Prostate gland (tissue), 2 donors: Measurements from ENCODE around the gene DDX49. TPM values are rescaled to one million over a fixed set of nuclear protein-coding genes. Genes with fewer than 3 reads are reported as not detected.
A peak's percentile ranks its signal among the peaks of the same experiment; 100 is the strongest.

Experiments
- DNase-seq: peaks from one replicate; pipeline ENCODE4 v3.0.0-alpha.2; 2019; ENCODE audit warnings: low spot score
- H3K27ac ChIP-seq, 2 donors: fragments of 200-600 bp; sonication (generic); 2 replicates each; pipeline ENCODE4 v1.5.1; 2017 to 2019
- H3K27me3 ChIP-seq: fragments of 200-600 bp; sonication (generic); replicated peaks from 2 replicates; pipeline ENCODE4 v1.5.1; 2019; ENCODE audit not compliant: insufficient read depth
- H3K36me3 ChIP-seq, 2 donors: fragments of 200-600 bp; sonication (generic); 1 replicate in 1 of 2; 2 replicates in 1 of 2; pipeline versions ENCODE4 v1.5.1 to v1.8.1; 2017 to 2019
- H3K4me1 ChIP-seq: fragments of 200-600 bp; sonication (generic); replicated peaks from 2 replicates; pipeline ENCODE4 v1.5.1; 2019
- H3K4me3 ChIP-seq, 2 donors: fragments of 200-600 bp; sonication (generic); 2 replicates each; pipeline ENCODE4 v1.5.1; 2017 to 2019
- H3K9me3 ChIP-seq: fragments of 200-600 bp; sonication (generic); 2 replicates; pipeline ENCODE4 v1.5.1; 2017
- CTCF ChIP-seq, 4 experiments: fragments of 200-600 bp in 2 of 4; fragments of 450-650 bp in 2 of 4; sonication (generic) in 2 of 4; IDR thresholded peaks; 1 replicate in 3 of 4; 2 replicates in 1 of 4; pipeline ENCODE4 v1.5.1; 2016 to 2019; ENCODE audit warnings: antibody characterized with exemption in 4 of 4, mild to moderate bottlenecking in 2 of 4, moderate library complexity in 2 of 4
- POLR2A ChIP-seq: fragments of 450-650 bp; IDR thresholded peaks from one replicate; pipeline ENCODE4 v1.6.1; 2016; ENCODE audit warnings: antibody characterized with exemption, mild to moderate bottlenecking
- POLR2AphosphoS5 ChIP-seq: sonication (generic); formaldehyde crosslinking; IDR thresholded peaks from one replicate; pipeline ENCODE4 v1.6.1; 2017; ENCODE audit warnings: antibody characterized with exemption
- WGBS: methylation state at CpG from one replicate; pipeline ENCODE4 v1.1.5; 2018; 5-methylcytosine and 5-hydroxymethylcytosine counted together
- intact Hi-C: fragments of 100-400 bp; cut with DNase I; formaldehyde crosslinking; loops from one replicate; pipeline ENCODE4 v1.14.2; 2022
- total RNA-seq, 2 donors: library from RNA; depleted of rRNA; stranded (reverse); fragments of >200 nt; gene quantifications; one replicate each; pipeline ENCODE4 v1.1.0, GENCODE V29; 2016

The DDX49 gene
- total RNA-seq, 2 donors from 2014 or later: 72.0 to 91.2 TPM

- H3K36me3 ChIP-seq: peaks cover 0 to 1% of the 10 kb centered on the region in 2 donors
- no peak overlapping the region for H3K4me3 ChIP-seq
- no peak for TF ChIP-seq POLR2AphosphoS5
- no peak for TF ChIP-seq CTCF (IDR thresholded peaks at IDR 0.05)
- TF ChIP-seq POLR2A: no peak
- H3K4me1 ChIP-seq: no peaks in the 10 kb centered on the region
- 90% methylated on average over 13 of the region's 13 CpGs for WGBS
- H3K27me3 ChIP-seq: no peaks in the 10 kb centered on the region
- H3K9me3 ChIP-seq: no peaks in the 10 kb centered on the region
- intact Hi-C loops: no loop called here
- no peak overlapping the region for H3K27ac ChIP-seq
- DNase-seq: no peak
These were observed 13.8 kb downstream of the DDX49 start for GRCh38 chr19:18933297-18933696.

GRCh38 chr19:18939163-18939562, 19.6 kb downstream of the DDX49 start:
- Histone ChIP-seq H3K4me1 (no peaks in the 10 kb centered on the region), H3K27me3 (no peaks in the 10 kb centered on the region), H3K36me3 (no peaks in the 10 kb centered on the region), H3K9me3 (no peaks in the 10 kb centered on the region), H3K27ac (no peak overlapping the region), H3K4me3 (no peak overlapping the region)
- intact Hi-C loops: no loop called here
- WGBS: 87% methylated on average over 3 of the region's 3 CpGs
- no peak for TF ChIP-seq POLR2A
- TF ChIP-seq POLR2AphosphoS5: no peak
- no peak for TF ChIP-seq CTCF (IDR thresholded peaks at IDR 0.05)
- DNase-seq: no peak

- Histone ChIP-seq H3K36me3 (no peaks in the 10 kb centered on the region), H3K27ac (peak overlapping the region; percentile 31 to 54), H3K27me3 (no peaks in the 10 kb centered on the region), H3K4me1 (no peaks in the 10 kb centered on the region), H3K9me3 (no peaks in the 10 kb centered on the region), H3K4me3 (peak overlapping the region; percentile 52)
- TF ChIP-seq POLR2A: peak; percentile 36
- TF ChIP-seq POLR2AphosphoS5: no peak
- intact Hi-C loops: no loop called here
- DNase-seq: peak; percentile 20
- under 1% methylated on average over 47 of the region's 47 CpGs for WGBS
These were observed 20.6 kb downstream of the DDX49 start for GRCh38 chr19:18939922-18940768.

GRCh38 chr19:18940769-18941627, 21.5 kb downstream of the DDX49 start, which contains the start of gene HOMER3:
HOMER3 (minus strand) TSS chr19:18941217; CDS start chr19:18938982, 2,235 bp downstream.
- DNase-seq: peak; percentile 63
- Histone ChIP-seq H3K4me1 (no peaks in the 10 kb centered on the region), H3K4me3 (peak within 1 kb of the TSS; percentile 52), H3K9me3 (no peaks in the 10 kb centered on the region), H3K27me3 (no peaks in the 10 kb centered on the region), H3K36me3 (no peaks in the 10 kb centered on the region), H3K27ac (peak within 1 kb of the TSS; percentile 31 to 54)
- TF ChIP-seq POLR2A (no peak), POLR2AphosphoS5 (no peak), CTCF (IDR thresholded peaks at IDR 0.05) (peak in 2 of 4 experiments; percentile 25 to 36)
- intact Hi-C loops: no loop called here
- 2% methylated on average over 77 of the region's 81 CpGs for WGBS
